Measurements from ENCODE around the gene GULP1.
"Not testable (repeated sequence)": the region's sequence is repeated elsewhere in the genome, so short reads cannot be mapped to it uniquely, and the experiment has no call there.

GULP1 gene

DNA sequence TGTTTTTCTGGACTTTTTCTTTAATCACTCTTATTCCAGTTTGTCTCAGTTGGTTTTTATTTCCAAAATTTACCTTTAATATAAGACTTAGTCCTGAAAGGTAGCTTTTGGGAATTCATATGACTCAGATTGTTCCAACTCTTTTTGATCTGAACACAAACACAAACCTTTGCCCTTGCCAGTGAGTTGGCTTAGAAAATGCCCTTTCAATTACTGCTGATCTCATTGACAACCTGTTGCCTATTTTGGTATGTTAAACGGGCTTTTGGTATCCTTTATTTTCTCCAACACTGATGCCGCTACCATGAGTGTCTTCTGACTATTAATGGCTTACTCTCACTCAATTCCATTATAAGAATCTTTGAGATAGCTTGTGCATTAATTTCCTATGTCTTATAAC is 143.4 kb downstream of the GULP1 start:
- no peak for DNase-seq

DNA sequence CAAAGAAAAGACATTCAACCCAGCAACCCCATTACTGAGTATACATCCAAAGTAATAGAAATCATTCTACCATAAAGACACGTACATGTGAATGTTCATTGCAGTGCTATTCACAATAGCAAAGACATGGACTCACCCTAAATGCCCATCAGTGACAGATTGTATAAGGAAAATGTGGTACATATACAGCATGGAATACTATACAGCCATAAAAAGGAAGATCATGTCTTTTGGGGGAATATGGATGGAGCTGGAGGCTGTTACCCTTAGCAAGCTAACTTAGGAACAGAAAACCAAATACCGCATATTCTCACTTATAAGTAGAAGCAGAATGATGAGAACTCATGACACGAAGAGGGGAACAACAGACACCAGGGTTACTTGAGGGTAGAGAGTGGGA is 145.9 kb downstream of the GULP1 start:
- no peak for DNase-seq

DNA sequence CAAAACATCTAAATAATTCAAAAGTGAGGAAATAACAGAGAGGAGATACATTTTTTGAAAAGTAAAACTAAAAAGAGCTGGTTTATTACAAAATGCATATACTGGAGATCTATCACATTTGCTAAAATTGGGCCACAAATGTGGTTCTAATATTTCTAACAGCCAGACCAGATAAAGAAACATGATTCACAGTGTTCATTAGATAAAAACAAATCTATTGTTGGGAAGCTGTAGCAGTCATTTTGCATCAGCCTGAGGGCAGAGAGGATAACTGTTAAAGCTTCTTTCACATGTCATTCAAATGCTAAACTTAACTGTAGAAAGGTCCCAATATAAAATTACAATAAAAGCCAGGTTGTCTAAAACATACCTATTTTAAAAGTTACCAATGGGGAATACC is 148.3 kb downstream of the GULP1 start:
- no peak for DNase-seq

- no peak for DNase-seq
These were observed 149.2 kb downstream of the GULP1 start for GRCh38 chr2:188440849-188441248.

GRCh38 chr2:188441288-188441947 is 149.7 kb downstream of the GULP1 start:
- no peak for DNase-seq

DNA sequence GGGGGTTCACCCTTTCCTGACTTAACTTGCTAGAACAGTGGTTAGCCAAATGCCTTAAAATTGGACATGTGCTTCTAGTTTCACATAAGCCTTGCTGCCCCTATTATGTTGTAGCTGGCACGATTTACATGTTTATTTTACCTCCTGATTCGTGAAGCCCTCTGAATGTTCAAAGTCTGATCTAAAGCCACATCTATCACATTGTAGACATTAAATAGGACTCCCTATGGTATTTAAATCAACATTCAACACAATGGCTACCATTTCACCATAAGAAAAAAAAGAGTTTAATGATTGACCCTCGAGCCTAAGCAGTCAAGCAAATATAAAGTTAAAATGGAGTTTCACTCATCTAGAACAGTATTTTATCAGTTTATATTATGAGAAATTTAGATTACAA is 151.5 kb downstream of the GULP1 start:
- DNase-seq = no peak

- DNase-seq = no peak
These were observed 152.6 kb downstream of the GULP1 start for GRCh38 chr2:188444106-188444835.

GRCh38 chr2:188449561-188449960 is 157.9 kb downstream of the GULP1 start:
- DNase-seq = no peak

- DNase-seq = no peak
These were observed 158.3 kb downstream of the GULP1 start for GRCh38 chr2:188449971-188450370.

DNA sequence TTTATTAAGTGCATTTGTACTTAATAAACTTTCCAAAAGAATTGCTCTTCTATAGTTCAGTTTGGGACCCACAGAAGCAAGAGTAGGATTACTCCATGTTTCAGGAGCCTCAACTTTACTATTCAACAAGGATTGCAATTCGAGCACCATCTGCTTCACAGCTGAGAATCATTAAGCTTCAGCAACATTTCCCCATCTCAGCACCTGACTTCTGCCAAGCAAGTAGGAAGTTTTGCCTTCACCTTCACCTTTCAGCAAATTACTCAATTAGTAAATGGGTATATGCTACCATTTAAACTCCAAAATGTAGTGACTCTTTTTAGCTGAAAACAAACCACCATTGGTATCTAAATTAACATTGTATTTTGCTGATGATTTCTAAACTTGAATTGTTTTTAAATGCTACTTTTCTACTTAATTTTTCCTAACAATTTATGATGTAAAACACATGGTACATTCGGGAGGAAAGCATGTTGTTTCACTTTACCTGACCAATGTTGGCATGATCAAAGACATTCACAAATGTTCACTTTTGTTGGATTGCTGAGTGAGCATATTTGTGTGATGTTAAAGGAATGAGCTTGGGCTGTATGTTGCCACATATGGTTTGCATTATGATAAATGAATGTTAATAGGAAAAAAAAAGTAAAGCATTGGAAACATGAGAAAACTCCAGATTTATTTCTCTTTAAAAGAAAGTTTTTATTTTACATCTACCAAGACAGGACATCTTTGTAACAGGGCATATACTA is 159.2 kb downstream of the GULP1 start:
- DNase-seq = no peak

GRCh38 chr2:188452084-188452483 is 160.4 kb downstream of the GULP1 start:
- DNase-seq = no peak

- DNase-seq = no peak
These were observed 164.6 kb downstream of the GULP1 start for GRCh38 chr2:188456114-188456909.

DNA sequence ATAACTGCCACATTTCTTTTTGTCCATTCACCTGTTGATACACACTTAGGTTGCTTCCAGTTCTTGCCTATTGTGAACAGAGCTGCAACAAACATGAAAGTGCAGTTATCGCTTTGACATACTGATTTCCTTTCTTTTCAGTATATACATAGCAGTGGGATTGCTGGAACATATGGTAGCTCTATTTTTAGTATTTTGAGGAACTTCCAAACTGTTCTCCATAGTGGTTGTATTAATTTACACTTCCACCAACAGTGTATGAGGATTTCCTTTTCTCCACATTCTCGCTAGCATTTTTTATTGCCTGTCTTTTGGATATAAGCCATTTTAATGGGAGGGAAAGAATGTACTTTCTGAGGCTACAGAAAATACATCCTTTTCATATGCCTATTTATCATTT is 167.4 kb downstream of the GULP1 start:
- no peak for DNase-seq

DNA sequence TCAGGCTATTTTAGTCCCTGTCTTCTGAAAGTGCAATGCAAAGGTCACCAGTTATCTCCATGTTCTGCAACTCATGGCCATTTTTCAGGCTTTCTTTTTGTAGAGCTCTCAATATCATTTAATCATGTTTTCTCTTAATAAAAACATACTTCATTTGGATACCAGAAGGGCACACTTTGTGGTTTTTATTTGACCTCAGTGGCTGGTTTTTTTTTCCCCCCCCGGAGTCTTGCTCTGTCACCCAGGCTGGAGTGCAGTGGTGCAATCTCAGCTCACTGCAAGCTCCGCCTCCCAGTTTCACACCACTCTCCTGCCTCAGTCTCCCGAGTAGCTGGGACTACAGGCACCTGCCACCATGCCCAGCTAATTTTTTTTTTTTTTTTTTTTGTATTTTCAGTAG is 174.4 kb downstream of the GULP1 start:
- DNase-seq = not testable (repeated sequence)

DNA sequence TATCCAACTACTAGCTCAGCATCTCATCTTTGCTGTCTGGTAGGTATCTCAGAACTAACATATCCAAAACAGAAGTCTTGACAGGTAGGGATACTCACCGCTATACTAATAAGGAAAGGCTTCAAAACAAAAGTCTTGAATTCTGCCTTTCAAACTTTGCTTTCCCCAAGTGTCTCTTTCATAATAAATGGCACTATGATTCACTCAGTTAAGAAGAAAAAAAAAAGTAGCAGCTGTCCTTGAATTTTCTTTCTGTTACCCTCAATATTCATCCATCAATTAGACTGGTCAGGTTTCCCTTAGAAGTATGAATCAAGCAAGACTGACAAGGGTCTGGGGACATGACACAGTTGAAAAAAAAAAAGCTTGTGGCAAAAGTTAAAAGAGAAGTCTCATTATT is 175.1 kb downstream of the GULP1 start:
- DNase-seq = no peak

GRCh38 chr2:188471166-188471565 is 179.5 kb downstream of the GULP1 start:
- no peak for DNase-seq

DNA sequence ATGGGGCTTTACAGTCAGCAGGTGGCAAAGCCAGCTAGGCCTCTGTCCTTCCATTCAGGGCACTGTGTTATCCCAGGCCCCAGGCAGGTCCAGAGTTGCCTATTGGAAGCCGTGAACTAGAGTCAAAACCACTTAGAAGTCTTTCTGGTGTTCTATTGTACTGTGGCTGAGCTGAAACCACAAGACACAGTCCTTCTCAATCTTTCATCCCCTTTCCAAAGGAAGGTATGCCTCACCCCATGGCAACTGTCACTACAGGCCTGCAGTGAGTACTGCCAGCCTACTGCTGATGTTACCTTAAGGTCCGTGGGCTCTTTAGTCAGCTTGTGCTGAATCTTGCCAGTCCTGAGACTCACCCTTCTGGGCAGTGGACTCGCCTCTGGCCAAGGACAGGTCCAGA is 181.6 kb downstream of the GULP1 start:
- no peak for DNase-seq

GRCh38 chr2:188474316-188474715 is 182.6 kb downstream of the GULP1 start:
- no peak for DNase-seq

GRCh38 chr2:188475945-188476344 is 184.3 kb downstream of the GULP1 start:
- no peak for DNase-seq

- no peak for DNase-seq
These were observed 186.0 kb downstream of the GULP1 start for GRCh38 chr2:188477564-188478103.

GRCh38 chr2:188478724-188479123 is 187.1 kb downstream of the GULP1 start:
- DNase-seq = no peak

GRCh38 chr2:188481474-188481873 is 189.8 kb downstream of the GULP1 start:
- no peak for DNase-seq

DNA sequence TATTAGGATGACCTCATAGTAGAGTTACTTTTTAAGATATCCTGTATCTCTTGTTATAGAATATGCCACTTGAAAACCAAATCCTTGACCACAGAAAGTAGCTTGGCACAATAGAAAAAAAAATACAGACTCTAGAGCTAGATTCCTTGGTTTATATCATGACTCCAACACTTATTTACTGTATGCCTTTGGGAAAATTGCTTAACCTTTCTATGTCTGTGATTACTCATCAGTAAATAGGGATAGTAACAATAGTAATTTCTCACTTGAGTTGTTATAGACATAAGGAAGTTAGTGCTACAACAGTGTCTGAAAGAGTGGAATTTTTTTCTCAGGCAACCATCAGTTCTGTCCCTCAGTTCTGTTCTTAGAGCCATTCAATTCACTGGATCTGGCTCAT is 193.8 kb downstream of the GULP1 start:
- DNase-seq = no peak

Measured in stimulated activated CD4-positive, alpha-beta T cell treated with anti-CD3 and anti-CD28 coated beads, Interleukin-15, amount 100 ng/mL, for 24 hours (primary cell).